GM12873 (cell line): Measurements from ENCODE around the gene NOS2.

ENCODE experiments used
- CTCF ChIP-seq: IDR thresholded peaks from 2 replicates; pipeline ENCODE4 v1.5.1; 2012; ENCODE audit warnings: low read depth, mild to moderate bottlenecking, moderate library complexity, low read length, control low read depth; ENCODE audit not compliant: insufficient read depth; ENCODE audit errors: missing control alignments

Gene NOS2

GRCh38 chr17:27834571-27834970 lies 34.2 kb upstream of the NOS2 start:
- no peak for TF ChIP-seq CTCF

- TF ChIP-seq CTCF = no peak
Measured at GRCh38 chr17:27832831-27833230, 32.5 kb upstream of the NOS2 start.

GRCh38 chr17:27825459-27825858 lies 25.1 kb upstream of the NOS2 start:
- TF ChIP-seq CTCF = no peak

GRCh38 chr17:27824745-27825144 lies 24.4 kb upstream of the NOS2 start:
- TF ChIP-seq CTCF = no peak

GRCh38 chr17:27824176-27824715 lies 23.9 kb upstream of the NOS2 start:
- TF ChIP-seq CTCF = no peak

DNA sequence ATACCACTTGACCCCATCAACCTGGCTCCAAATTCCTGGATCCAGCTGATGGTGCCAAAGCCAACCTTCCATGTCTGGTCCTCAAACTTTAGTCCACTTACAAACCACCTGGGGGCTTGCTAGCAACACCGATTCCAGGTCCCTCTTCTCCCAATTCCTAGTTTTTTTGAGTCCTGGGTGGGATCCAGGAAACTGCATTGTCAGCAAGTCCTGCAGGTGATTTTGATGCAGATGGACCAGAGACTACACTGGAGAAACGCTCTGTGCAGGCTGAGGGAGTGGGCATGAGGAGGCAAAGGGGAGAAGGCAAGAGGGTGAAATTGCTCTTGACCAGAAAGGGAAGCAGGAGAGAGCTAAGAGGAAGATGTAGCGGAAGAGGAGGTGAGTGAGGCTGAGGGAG lies 21.0 kb upstream of the NOS2 start:
- no peak for TF ChIP-seq CTCF

DNA sequence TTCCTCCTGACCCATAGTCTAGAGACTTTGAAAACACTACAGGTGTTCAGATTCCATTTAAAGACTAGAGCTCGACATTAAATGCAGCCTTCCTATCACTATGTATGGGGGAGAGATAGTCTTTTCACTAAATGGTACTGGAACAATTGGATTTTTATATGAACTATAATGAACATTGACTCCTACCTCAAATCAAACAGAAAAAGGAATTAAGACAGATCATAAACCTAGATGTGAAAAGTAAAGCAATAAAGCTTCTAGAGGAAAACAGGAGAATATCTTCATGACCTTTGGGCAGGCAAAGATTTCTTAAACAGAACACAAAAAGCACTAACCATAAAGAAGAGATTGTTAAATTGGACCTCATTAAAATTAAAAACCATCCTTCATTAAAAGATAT lies 18.8 kb upstream of the NOS2 start:
- TF ChIP-seq CTCF = no peak
